Stomach (tissue), 9 donors: ENCODE measurements around the gene GABRB1. TPM values are rescaled to one million over a fixed set of nuclear protein-coding genes. Genes with fewer than 3 reads are reported as not detected.

ENCODE experiments used
- DNase-seq, 2 donors: peaks; one replicate each; pipeline versions ENCODE4 v3.0.0 to v3.0.0-alpha.2; 2013 to 2019
- H3K27ac ChIP-seq, 5 donors: fragments of 200-600 bp in 4 of 5; sonication (generic) in 4 of 5; one replicate each; pipeline ENCODE4 v1.5.1; 2013 to 2019; ENCODE audit warnings: mild to moderate bottlenecking in 1 of 5, moderate library complexity in 1 of 5
- H3K27me3 ChIP-seq, 3 donors: fragments of 200-600 bp; sonication (generic); one replicate each; pipeline ENCODE4 v1.5.1; 2017 to 2019; ENCODE audit warnings: mixed run types in 1 of 3
- H3K36me3 ChIP-seq, 4 donors: fragments of 200-600 bp; sonication (generic); 1 replicate in 3 of 4; 2 replicates in 1 of 4; pipeline ENCODE4 v1.5.1; 2016 to 2019
- H3K4me1 ChIP-seq, 4 donors: fragments of 200-600 bp; sonication (generic); one replicate each; pipeline ENCODE4 v1.5.1; 2016 to 2019
- H3K4me3 ChIP-seq, 4 donors: fragments of 200-600 bp; sonication (generic) in 3 of 4; one replicate each; pipeline ENCODE4 v1.5.1; 2016 to 2019; ENCODE audit warnings: mild to moderate bottlenecking in 1 of 4
- H3K9me3 ChIP-seq, 4 donors: fragments of 200-600 bp; sonication (generic); one replicate each; pipeline ENCODE4 v1.5.1; 2016 to 2019
- EP300 ChIP-seq: sonication (generic); formaldehyde crosslinking; IDR thresholded peaks from one replicate; pipeline ENCODE4 v1.6.1; 2017; ENCODE audit warnings: antibody characterized with exemption
- POLR2A ChIP-seq, 4 donors: fragments of 450-650 bp; IDR thresholded peaks; one replicate each; pipeline ENCODE4 v1.6.1; 2016; ENCODE audit warnings: antibody characterized with exemption in 4 of 4, control low read depth in 2 of 4, mild to moderate bottlenecking in 1 of 4, moderate library complexity in 1 of 4
- POLR2AphosphoS5 ChIP-seq, 3 donors: sonication (generic); formaldehyde crosslinking; IDR thresholded peaks; one replicate each; pipeline ENCODE4 v1.6.1; 2016; ENCODE audit warnings: antibody characterized with exemption in 3 of 3
- WGBS, 5 donors: extraction: QIAGEN DNeasy Blood & Tissue Kit in 3 of 5; methylation state at CpG; one replicate each; pipeline versions ENCODE4 v1.1.5 to v1.1.7; 2013 to 2018; 5-methylcytosine and 5-hydroxymethylcytosine counted together
- intact Hi-C: fragments of 100-400 bp; cut with DNase I; formaldehyde crosslinking; loops from one replicate; pipeline ENCODE4 v1.15.1; 2023; ENCODE audit warnings: low total_unique reads
- polyA plus RNA-seq, 3 donors: library from polyadenylated mRNA; stranded (reverse); fragments of 200-250 nt; gene quantifications; one replicate each; pipeline ENCODE4 v1.2.3, GENCODE V29; 2013
- total RNA-seq, 5 donors: library from RNA; depleted of rRNA; stranded (reverse); fragments of >200 nt; gene quantifications; one replicate each; pipeline versions ENCODE4 v1.1.0 to v1.2.3, GENCODE V29; 2014 to 2016
- TF ChIP-seq, protein P1 (sequence below), 7 experiments: fragments of 450-650 bp in 4 of 7; fragments of 200-600 bp in 3 of 7; sonication (generic) in 3 of 7; IDR thresholded peaks; one replicate each; pipeline ENCODE4 v1.5.1; 2016 to 2019; ENCODE audit warnings: antibody characterized with exemption in 7 of 7, control low read depth in 2 of 7, mild to moderate bottlenecking in 1 of 7
- donor health status: healthy with polysubstance abuse.
- donor health status: Bipolar disorder and iron deficiency.
- donor health status: healthy.

Gene GABRB1
- total and polyA plus RNA-seq, 8 donors, result 2.8 TPM; not detected in 7

- Histone ChIP-seq H3K36me3 (no peaks in the 10 kb centered on the region), H3K9me3 (no peaks in the 10 kb centered on the region), H3K27ac (no peak overlapping the region), H3K4me1 (no peaks in the 10 kb centered on the region), H3K4me3 (no peak overlapping the region), H3K27me3 (no peaks in the 10 kb centered on the region)
- 70 to 81% (median 76%) methylated on average over 3 of the region's 3 CpGs for WGBS, 5 donors
- intact Hi-C loops, result no loop called here
- TF ChIP-seq, protein P1, sequence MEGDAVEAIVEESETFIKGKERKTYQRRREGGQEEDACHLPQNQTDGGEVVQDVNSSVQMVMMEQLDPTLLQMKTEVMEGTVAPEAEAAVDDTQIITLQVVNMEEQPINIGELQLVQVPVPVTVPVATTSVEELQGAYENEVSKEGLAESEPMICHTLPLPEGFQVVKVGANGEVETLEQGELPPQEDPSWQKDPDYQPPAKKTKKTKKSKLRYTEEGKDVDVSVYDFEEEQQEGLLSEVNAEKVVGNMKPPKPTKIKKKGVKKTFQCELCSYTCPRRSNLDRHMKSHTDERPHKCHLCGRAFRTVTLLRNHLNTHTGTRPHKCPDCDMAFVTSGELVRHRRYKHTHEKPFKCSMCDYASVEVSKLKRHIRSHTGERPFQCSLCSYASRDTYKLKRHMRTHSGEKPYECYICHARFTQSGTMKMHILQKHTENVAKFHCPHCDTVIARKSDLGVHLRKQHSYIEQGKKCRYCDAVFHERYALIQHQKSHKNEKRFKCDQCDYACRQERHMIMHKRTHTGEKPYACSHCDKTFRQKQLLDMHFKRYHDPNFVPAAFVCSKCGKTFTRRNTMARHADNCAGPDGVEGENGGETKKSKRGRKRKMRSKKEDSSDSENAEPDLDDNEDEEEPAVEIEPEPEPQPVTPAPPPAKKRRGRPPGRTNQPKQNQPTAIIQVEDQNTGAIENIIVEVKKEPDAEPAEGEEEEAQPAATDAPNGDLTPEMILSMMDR (IDR thresholded peaks at IDR 0.05), result no peak
- DNase-seq, result no peak
Observed at GRCh38 chr4:47143261-47143660, 111.9 kb downstream of the GABRB1 start.

- Histone ChIP-seq H3K27me3 (no peaks in the 10 kb centered on the region), H3K4me3 (no peak overlapping the region), H3K36me3 (no peaks in the 10 kb centered on the region), H3K9me3 (no peaks in the 10 kb centered on the region), H3K27ac (no peak overlapping the region), H3K4me1 (no peaks in the 10 kb centered on the region)
- intact Hi-C loops, result no loop called here
- TF ChIP-seq POLR2AphosphoS5 (IDR thresholded peaks at IDR 0.05) (no peak), POLR2A (IDR thresholded peaks at IDR 0.05) (no peak), EP300 (no peak)
- TF ChIP-seq, protein P1 (IDR thresholded peaks at IDR 0.05), result no peak
- peak in 1 of 2 donors; percentile 3 for DNase-seq
- 27 to 36% (median 32%) methylated on average over 4 of the region's 4 CpGs for WGBS, 5 donors
Observed at GRCh38 chr4:47145630-47146029, 114.3 kb downstream of the GABRB1 start.

GRCh38 chr4:47154816-47155370 lies 123.5 kb downstream of the GABRB1 start:
- DNase-seq, result peak in 1 of 2 donors; percentile 1
- Histone ChIP-seq H3K27me3 (no peaks in the 10 kb centered on the region), H3K4me1 (no peaks in the 10 kb centered on the region), H3K9me3 (no peaks in the 10 kb centered on the region), H3K4me3 (no peak overlapping the region), H3K27ac (no peak overlapping the region), H3K36me3 (no peaks in the 10 kb centered on the region)
- intact Hi-C loops, result no loop called here
- WGBS, 5 donors, result 76 to 84% (median 80%) methylated on average over 6 of the region's 6 CpGs
- TF ChIP-seq POLR2A (IDR thresholded peaks at IDR 0.05) (no peak), EP300 (no peak), POLR2AphosphoS5 (IDR thresholded peaks at IDR 0.05) (no peak)
- TF ChIP-seq, protein P1 (IDR thresholded peaks at IDR 0.05), result no peak

DNA sequence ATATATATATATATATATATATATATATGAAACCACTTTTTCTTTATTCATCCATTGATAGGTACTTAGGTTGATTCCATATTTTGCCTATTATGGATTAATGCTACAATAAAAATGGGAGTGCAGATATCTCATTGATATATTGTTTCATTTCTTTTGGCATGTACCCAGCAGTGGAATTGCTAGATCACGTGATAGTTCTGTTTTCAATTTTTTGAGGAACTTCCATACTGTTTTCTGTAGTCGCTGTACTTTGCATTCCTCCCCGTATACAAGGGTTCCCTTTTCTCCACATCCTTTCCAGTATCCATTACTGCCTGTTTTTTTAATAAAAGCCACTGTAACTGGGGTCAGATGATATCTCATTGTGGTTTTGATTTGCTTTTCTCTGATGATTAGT lies 124.6 kb downstream of the GABRB1 start:
- DNase-seq, result no peak
- Histone ChIP-seq H3K27ac (no peak overlapping the region), H3K27me3 (no peaks in the 10 kb centered on the region), H3K4me3 (no peak overlapping the region), H3K9me3 (no peaks in the 10 kb centered on the region), H3K36me3 (no peaks in the 10 kb centered on the region), H3K4me1 (no peaks in the 10 kb centered on the region)
- intact Hi-C loops, result no loop called here
- WGBS, 5 donors, result 65 to 88% (median 81%) methylated on average over 3 of the region's 3 CpGs
- no peak for TF ChIP-seq POLR2AphosphoS5 (IDR thresholded peaks at IDR 0.05)
- no peak for TF ChIP-seq EP300
- no peak for TF ChIP-seq POLR2A (IDR thresholded peaks at IDR 0.05)

- H3K4me3 ChIP-seq, result no peak overlapping the region
- DNase-seq, result no peak
- no peaks in the 10 kb centered on the region for H3K4me1 ChIP-seq
- no peaks in the 10 kb centered on the region for H3K36me3 ChIP-seq
- no peaks in the 10 kb centered on the region for H3K9me3 ChIP-seq
- H3K27me3 ChIP-seq, result no peaks in the 10 kb centered on the region
- TF ChIP-seq POLR2A (IDR thresholded peaks at IDR 0.05) (no peak), POLR2AphosphoS5 (IDR thresholded peaks at IDR 0.05) (no peak), EP300 (no peak)
- TF ChIP-seq, protein P1 (IDR thresholded peaks at IDR 0.05), result no peak
- intact Hi-C loops, result no loop called here
- 55 to 67% (median 61%) methylated on average over 3 of the region's 3 CpGs for WGBS, 5 donors
- H3K27ac ChIP-seq, result no peak overlapping the region
Observed at GRCh38 chr4:47160095-47160494, 128.7 kb downstream of the GABRB1 start.
